HG03378 (cell line): ENCODE results near the gene AGAP1.
A peak's percentile ranks its signal among the peaks of the same experiment; 100 is the strongest.

Experiments used
- ATAC-seq: cut with Tn5 transposase; IDR thresholded peaks from one replicate; pipeline ENCODE4 v1.9.1; 2021; ENCODE audit warnings: mild to moderate bottlenecking, moderate library complexity; ENCODE audit not compliant: unreplicated experiment

The AGAP1 gene

DNA sequence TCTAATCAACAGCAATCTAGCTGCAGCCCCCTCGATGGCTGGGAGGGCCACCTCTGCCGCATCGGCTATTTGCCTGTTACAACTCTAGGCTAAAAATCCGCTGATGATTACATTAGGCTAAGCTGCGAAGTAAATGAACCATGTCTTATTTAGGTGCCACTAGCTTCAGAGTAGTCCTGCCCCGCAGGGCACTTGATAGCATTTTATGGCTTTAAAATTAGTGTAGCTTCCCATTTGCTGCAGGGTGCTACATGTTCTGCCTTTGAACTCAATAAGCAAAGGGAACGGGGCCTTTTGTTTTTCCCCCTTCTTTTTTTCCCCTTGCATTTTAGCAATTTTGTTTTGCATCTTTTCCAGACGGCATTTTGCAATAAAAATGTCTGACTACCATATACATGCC lies 404.1 kb downstream of the AGAP1 start:
- no peak for ATAC-seq

DNA sequence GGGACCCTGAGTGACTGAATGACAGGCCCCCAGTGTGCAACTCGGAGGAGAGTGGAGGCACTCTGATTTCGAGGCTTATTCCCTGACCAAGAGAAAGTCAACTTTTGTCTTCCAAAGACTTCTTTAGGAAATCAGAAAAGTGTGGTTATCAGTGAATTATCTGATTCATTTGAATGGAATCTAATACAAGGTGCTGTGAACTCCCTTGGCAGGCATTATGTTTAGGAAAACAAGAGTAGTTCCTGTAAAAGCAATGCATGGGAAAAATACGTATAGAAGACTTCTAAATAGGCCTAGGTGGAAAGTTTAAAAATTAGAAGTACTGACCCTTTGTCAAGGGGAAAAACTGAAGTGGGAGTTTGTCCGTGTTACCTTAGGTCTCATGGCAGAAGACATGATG lies 404.9 kb downstream of the AGAP1 start:
- no peak for ATAC-seq

DNA sequence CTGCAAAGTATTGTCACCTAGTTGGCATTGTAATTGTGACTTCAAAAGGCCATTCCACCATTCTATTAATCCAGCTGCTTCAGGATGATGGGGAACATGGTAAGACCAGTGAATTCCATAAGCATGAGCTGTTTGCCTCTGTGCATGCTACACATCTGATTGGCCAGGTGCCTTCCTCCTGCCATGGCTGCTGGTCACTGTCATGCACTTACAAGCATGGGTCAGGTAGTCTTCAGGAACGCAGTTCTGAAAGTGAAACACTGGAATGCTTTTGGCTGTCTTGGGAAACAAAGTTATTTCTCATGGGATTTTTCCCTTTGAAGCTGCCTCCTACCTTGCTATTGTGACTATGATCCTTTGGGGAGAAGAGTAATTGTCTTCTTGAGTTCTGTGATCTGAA lies 406.8 kb downstream of the AGAP1 start:
- ATAC-seq, result no peak

DNA sequence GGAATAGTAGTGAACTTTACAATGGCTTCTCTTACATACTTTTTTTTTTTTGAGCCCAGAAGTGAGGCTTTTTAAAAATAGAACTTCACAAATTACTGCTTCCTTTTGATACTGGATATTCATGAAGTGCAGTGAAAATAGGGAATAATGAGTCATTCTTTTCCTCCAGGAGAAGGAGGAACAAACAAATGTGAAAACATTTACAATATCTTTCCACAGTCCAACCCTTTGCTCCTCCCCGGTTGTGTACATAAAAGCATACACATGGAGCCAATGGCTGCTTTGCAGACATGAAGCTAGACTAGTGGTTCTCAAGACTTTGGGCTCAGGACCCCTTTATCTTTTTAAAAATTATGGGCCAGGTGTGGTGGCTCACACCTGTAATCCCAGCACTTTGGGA lies 407.4 kb downstream of the AGAP1 start:
- ATAC-seq, result no peak

DNA sequence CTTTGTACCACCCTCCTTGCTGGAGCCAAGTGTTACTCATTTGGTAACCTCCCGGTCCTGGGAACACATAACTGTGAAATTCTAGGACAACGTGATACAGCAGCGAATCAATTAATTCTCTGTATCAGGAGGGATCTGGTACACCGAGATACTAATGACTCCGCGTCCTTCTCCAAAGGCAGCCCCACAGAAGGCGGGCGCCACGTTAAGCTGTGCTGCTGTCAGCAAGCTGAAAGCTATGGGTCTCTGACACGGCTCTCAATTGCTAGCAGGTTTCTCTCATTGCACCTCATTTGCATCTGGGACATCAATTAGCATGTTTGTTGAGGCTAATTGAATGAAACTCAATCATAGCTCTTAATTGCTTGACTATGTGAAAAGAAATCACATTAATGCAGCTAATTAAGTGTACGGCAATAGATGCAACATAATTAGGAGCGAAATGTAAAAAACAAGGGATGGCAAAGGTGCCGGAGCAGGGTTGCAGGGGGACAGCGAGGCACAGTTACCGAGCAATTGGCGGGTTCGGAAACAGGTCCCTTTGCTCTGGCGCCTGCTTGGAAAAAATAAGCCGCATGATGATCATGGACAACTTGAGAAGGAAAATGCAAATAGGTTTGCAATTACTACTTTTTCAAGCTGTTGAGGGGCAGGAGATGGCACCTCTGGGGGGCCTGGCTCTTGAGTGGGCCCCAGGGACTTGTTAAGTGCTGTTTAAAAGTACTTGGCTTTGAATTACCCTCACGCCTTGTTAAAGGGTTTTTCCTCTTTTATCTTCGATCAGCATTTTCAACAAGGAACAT lies 410.1 kb downstream of the AGAP1 start:
- ATAC-seq, result no peak

DNA sequence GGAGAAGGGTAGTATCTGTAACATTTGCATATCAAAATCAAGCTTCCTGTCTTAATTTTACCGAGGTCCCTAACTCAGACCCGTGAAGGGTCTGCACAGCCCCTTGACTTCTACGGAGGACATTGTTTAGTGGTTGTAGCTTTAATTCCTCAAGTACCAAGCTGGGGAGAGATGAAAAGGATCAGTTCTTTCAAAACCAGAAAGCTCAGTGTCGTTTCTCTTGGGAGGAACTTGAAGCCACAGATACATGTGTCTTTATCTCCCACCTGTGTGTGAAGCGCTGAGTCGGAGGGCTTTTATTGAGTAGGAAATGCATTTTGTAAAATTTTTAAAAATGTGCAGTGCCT lies 410.7 kb downstream of the AGAP1 start:
- no peak for ATAC-seq

DNA sequence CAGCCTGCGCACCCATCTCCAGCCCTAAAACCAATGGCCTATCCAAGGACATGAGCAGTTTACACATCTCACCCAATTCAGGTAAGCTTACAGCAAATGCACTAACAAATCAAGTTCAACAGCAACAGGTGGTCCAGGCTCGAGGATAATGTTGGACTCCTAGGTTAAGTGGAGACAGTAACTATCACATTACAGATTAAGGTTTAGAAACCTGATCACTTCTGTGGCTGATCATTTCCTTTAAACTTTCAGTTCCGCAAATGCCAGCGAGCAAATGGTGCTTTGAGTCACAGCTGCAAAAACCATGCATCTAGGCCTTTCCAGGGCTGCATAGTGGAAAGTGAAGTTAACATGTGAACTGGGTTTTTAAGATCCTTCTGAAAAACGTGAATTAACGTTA lies 415.0 kb downstream of the AGAP1 start:
- ATAC-seq, result peak; percentile 83

DNA sequence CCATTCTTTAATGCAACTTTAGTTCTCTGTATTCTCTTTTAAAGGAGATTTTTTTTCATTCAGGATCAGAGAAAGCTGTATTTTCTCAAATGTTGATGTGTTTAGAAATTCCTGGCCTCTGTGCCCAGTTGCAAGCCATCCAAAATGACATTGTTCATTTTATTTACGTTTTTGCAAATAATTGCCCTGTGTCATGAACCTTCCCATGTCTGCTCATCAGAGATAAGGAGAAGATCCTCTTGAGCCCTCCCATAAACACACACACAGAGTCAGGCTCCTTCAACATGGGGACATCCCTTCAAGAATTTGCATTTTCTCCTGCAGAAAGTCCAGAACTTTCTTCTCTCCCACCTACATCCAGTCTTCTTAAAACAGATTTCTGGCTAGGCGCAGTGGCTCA lies 415.5 kb downstream of the AGAP1 start:
- ATAC-seq, result no peak

DNA sequence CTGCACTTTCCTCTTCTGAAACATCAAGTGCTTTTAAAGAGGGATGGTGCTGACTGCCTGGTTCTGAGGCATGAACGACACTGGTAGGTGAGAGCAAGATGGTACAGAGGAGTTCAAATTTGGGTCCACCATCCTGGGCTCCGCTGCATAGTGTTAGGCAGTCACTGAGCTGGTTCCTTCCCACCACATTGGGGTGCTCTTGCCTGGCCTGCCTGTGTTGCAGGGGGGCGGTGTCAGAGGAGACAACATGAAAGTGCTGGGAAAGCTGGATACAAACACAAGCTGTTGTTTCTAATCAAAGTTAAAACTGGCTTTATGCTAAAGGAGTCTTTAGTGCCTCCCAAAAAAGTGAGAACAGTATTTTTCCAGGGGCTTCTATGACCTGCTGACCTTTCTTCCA lies 416.2 kb downstream of the AGAP1 start:
- ATAC-seq, result no peak

DNA sequence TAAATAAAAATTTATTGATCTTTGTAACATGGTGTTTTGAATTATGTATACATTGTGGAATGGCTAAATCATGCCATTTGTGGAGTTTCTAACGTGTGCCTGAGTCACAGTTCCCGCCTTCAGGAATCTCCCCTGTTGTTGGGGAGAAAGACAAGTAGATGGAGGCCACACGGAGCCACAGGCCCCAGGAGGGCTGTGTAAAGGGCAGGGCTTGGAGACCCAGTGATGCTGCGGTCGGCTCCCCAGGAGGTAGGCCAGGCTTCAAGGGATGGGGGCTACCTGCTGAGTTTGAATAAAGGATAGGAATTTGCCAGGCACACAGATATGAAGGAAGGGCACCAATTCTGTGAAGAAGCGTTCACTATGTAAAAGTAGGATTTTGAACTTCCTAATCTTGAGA lies 417.3 kb downstream of the AGAP1 start:
- ATAC-seq, result no peak

DNA sequence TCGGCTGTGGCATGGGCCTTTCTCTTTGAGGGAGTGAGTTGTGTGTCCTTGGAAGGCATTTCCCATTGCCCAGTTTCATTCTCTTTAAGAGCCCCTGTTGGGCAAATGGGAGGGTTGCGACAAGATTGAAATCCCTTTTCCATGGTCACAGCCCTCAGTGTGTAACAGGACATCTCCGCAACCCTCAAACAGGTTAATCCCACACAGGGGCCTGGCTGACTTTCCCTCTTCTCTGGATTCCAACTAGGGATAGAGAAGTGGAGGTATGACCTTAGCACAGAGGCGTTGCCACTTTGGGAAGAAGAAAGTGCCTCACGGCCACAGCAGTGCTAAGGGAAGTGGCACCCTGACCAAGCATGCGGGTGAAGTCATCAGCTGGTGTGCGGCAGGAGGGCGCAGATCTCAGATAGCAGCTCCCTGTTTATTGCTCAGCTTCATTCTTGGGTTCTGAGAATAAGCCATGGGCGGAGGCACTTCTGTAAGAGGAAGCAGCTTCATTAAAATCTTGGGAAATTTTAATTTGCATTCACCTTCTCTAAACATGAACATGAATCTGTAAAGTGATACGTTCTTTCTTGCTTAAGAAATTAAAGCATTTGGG lies 417.9 kb downstream of the AGAP1 start:
- no peak for ATAC-seq

DNA sequence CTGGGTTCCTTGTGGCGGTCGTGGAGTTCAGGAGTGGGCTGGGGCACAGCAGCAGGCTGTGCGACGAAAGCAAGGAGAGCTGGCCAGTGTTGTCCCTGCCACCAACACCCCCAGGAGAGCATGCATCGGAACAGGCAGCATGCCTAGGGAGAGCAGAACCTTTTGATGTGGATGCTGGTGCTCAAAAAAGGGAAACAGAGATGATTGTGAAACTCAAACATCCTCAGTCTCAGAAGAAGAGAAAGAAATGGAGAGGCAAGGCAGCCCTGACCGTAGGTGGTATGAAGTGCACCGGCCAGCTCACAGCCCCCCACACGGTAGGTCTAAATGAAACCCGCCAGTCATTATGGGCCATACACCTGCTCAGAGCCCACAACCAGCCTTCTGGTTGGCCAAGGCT lies 420.9 kb downstream of the AGAP1 start:
- ATAC-seq, result no peak

DNA sequence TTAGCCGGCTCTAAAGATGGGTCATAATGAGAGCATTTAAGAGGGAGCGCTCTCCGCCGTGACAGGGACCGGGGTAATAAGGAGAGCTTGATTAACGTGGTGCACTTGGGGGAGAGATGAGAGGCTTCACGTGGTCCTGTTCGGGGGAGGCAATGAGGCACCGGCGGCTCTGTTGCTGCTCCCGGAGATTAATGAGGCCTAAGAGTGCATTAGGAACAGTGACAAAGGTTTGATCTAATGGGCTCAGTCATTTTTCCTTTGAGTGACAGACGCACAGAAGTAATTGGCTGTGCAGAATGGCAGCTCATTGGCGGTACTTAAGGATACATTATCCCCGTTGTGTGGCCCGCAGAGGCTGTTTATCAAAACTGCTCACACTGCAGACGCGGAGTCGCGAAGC lies 423.7 kb downstream of the AGAP1 start:
- no peak for ATAC-seq

DNA sequence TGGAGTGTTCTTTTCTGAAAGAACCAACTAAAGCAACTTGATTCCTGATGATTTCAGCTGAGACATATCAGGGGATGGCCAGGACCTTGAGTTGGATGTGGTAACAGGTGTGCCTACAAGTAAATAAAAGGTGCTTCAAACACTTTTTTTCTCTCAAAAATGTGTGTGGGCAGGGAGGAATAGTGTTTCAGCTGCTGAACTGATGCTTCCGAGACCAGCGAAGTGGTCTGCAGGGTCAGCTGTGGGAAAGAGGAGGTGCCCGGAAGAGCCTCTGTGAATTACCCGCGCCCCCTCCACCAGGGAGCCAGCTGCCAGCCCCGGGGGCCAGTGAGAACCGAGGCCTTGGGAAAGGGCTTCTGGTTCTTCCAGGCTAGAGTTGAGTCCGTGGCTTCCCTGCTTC lies 425.0 kb downstream of the AGAP1 start:
- no peak for ATAC-seq

DNA sequence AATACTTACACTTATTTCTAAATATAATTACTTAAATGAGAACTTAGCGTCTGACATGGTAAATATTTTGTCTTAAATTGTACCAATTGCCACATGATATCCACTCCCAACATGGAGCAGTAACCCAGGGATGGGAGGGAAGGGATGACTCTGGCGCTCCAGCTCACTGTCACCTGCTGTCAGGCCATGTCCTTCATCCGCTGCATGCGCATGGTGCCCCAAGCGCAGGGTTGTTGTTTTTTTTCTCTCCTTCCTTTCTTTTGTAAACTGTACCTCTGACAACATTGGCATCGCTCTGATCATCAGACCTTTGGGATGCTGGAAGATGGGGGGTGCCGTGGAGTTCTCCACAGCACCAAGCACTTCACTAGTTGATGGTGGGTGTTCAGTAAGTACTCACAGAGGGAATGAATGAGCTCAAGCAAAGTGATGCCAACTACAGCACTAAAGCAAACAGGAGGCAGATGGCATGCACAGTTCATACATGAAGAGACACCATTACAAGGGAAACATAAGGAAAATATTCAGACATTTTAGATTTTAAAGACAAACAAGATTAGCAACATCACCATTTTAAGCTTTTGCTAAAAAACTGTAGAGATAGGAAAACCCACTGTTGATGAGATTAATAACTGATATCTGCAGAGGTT lies 426.5 kb downstream of the AGAP1 start:
- no peak for ATAC-seq

DNA sequence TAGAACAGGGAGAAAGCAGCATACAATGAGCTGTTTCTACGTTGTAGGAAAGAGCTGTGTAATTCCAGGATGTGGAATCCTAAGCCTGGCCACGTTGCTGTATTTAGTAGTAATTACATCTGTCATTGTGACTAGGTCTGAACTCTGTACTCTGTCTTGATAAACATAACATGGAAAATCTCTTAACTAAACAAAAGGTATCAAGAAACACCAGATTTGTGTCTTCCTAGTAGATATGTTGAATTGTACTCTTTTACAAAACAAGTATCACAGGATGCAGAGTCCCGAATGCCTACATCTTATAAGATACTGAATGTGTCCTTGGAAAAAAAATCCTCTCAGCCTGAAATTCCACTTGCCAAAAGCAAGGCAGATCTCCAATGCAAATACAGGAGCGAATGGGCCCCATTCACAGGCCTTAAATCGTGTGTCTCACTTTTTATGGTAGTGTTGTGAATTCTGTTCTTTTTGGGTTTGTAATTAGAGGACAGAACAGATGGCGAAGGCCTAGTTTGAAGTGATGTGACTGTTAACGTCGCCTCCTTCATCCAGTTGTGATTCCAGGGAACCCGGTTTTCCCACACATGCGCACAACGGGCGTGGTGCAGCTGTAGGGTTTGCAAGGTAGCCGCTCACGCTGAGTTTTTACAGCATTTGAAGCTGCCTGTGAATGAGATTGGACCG lies 427.8 kb downstream of the AGAP1 start:
- ATAC-seq, result no peak

DNA sequence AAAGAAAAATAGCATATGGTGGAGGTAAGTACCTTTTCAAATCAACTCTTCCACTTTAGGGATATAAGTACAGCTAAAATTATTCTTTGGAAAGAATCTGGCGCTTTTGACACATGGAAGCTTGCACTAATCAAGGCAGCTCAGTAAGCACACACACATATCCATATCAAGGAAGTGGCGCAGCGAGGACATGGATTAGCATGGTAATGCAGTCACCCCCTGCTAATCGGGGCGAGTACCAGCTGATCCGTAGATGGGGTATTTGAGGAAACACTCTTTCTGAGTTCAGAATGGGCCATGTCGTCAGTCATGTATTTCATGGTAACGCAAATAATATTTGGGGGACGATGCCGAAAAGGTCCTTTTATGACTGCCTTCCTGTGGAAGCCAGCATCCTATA lies 429.0 kb downstream of the AGAP1 start:
- no peak for ATAC-seq

DNA sequence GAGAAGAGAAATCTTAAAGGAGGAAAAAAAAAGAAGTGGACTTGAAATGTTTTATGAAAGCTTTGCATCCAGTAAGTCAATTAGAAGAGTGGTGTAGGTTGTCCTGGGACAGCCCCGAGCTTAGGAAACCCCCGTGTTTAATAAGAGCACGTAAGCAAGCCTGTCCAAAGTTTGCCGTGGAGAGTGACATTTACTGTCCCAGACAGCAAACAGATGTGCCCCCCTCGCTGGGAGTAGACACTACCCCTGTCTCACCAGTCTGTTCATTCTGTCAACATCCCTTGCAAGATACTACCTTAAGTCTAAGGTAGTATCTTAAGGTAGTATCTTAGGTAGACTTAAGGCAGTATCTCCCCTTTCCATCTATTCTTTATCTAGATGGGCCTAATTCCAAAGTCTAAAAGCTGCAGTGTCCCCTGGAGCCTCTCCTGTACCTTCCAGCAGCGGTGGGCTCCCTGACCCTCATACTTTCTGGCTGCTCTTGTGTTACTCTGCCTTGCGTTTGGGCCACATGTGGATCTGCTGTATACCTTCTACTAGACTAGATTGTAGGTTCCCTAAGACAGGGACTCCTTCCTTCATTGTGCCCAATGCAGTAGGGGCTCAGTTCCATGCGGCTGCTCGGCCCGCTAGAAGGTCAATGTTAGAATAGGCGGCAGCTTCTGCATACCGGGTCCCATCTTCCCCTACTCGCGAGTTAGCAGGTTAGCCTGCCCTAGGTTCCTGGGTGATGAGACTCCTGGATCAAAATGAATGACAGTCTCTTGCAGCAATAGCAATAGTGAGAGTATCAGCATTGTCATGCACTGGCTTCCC lies 430.2 kb downstream of the AGAP1 start:
- no peak for ATAC-seq

DNA sequence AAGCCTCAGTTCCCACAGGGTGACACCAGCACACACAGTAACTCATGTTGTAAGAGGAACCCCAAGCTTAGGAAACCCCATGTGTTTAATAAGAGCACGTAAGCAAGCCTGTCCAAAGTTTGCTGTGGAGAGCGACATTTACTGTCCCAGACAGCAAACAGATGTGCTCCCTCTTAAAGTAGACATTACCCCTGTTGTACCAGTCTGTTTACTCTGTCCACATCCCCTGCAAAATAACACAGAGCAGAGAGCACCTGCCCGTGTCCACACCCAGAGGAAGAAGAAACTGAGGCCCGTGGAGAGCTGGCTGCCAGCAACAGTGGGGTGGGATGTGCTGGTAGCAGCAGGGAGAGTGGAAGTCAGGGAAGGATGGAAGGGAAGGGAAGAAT lies 430.8 kb downstream of the AGAP1 start:
- no peak for ATAC-seq

DNA sequence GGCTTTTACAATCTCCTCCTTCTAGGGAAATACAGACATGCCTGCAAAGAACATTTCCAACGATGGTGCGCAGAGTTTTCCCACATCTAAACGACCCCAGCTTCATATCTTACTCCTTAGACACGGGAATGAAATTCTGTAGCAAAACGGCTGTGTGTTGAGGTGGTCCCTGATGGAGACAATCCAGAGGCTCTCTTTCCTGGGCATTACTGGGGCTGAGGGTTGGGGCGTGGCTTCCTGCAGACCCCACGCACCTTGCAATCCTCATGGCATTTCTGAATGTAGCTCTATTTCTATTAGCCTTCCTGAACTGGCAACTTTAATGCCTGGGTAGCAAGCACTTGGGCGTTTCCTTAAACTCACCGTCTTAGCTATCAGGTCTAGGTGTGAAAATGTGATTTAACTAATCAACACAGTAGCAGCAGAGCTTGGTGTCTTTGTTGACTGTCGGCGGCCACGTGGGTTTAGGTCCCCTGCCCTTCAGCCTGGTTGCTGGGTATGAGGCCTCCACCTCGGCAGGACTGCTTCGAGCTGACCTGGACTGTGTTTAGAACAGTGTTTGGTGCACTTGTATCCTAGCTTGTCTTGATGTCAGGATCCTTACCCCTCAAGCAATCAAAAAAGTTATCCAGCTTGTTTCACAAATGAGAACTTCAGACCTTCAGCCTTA lies 431.5 kb downstream of the AGAP1 start:
- no peak for ATAC-seq

DNA sequence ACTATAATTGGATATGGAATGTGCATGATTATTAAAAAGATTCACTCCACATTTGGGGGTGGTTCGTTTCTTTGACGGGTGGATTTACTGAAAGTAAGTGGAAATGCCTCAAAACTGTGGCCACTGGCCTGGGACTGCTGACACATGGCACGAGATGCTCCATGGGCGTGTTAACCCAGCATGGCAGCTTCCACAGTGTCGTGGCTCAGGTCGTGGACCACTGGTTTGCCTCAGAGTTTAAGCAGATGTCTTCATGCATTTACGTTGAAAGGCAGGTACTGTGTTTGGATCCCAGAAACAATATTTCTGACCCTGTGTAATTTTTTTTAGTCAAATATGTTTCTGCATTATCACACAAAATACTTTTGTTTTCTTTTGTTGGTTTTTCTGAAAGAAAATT lies 432.4 kb downstream of the AGAP1 start:
- ATAC-seq, result no peak
